Neural cell (in vitro differentiated cells): Measurements from ENCODE around the gene ZNF516.

Source experiments
- CTCF ChIP-seq: fragments of 450-650 bp; IDR thresholded peaks from 2 replicates; pipeline ENCODE4 v1.5.1; 2014; ENCODE audit warnings: antibody characterized with exemption, mild to moderate bottlenecking, moderate library complexity; ENCODE audit not compliant: poor library complexity, severe bottlenecking
- EZH2 ChIP-seq: fragments of 200-600, 300-800 bp; shearing (Covaris generic), sonication (generic); IDR thresholded peaks from 2 replicates; pipeline ENCODE4 v1.6.1; 2014; ENCODE audit warnings: antibody characterized with exemption, low read length, borderline replicate concordance, mild to moderate bottlenecking; ENCODE audit not compliant: insufficient read depth, poor library complexity, severe bottlenecking
- MXI1 ChIP-seq: fragments of 450-650 bp; conservative IDR thresholded peaks from 2 replicates; pipeline ENCODE4 v1.6.1; 2014; ENCODE audit warnings: antibody characterized with exemption, mild to moderate bottlenecking; ENCODE audit not compliant: poor library complexity, severe bottlenecking
- POLR2AphosphoS5 ChIP-seq: IDR thresholded peaks from 2 replicates; pipeline ENCODE4 v1.6.1; 2012
- REST ChIP-seq: IDR thresholded peaks from 2 replicates; pipeline ENCODE4 v1.6.1; 2012; ENCODE audit warnings: borderline replicate concordance
- SMC3 ChIP-seq: fragments of 450-650 bp; conservative IDR thresholded peaks from 2 replicates; pipeline ENCODE4 v1.6.1; 2014; ENCODE audit warnings: antibody characterized with exemption, mild to moderate bottlenecking, moderate library complexity; ENCODE audit not compliant: poor library complexity

GRCh38 chr18:76377359-76377756 lies 117.7 kb downstream of the ZNF516 start:
- TF ChIP-seq MXI1 (no peak), CTCF (no peak), POLR2AphosphoS5 (no peak), REST (no peak), EZH2 (no peak), SMC3 (no peak)
